22Rv1 (cell line): ENCODE data around the gene CCDC170.

ENCODE experiments used
- H3K27ac ChIP-seq: fragments of 450-650 bp; 2 replicates; pipeline ENCODE4 v1.5.1; 2017
- ZFX ChIP-seq: fragments of 450-650 bp; IDR thresholded peaks from 2 replicates; pipeline ENCODE4 v1.6.1; 2017; ENCODE audit warnings: antibody characterized with exemption, borderline replicate concordance
- TF ChIP-seq, protein P1 (sequence below): fragments of 450-650 bp; IDR thresholded peaks from 2 replicates; pipeline ENCODE4 v1.5.1; 2017; ENCODE audit warnings: mild to moderate bottlenecking

Gene CCDC170

DNA sequence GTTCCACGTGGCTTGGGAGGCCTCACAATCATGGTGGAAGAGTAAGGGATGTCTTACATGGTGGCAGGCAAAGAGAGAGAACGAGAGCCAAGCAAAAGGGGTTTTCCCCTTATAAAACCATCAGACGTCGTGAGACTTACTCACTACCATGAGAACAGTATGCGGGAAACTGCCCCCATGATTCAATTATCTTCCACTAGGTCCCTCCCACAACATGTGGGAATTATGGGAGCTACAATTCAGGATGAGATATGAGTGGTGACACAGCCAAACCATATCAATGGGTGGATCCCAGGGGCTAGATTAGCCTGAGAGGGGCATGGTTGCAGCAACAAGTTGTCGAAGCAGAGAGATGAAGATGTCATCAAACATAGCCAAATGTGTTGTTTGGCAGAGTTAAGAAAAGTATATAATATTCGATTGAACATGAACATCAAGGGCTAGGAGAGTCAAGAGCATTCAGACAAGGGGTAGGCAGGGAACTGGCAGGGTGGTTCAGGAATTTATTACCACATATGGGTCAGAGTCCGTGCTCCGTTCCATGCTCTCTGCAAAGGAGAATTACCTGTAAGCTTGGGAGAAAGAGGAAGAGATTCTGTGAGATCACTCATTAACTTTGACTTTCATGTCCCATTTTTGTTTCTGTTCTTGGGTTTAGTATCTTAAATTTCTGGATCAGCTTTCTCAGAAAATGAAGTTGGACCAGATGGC, 98.8 kb downstream of the CCDC170 start:
- no peak for TF ChIP-seq ZFX
- TF ChIP-seq, protein P1, sequence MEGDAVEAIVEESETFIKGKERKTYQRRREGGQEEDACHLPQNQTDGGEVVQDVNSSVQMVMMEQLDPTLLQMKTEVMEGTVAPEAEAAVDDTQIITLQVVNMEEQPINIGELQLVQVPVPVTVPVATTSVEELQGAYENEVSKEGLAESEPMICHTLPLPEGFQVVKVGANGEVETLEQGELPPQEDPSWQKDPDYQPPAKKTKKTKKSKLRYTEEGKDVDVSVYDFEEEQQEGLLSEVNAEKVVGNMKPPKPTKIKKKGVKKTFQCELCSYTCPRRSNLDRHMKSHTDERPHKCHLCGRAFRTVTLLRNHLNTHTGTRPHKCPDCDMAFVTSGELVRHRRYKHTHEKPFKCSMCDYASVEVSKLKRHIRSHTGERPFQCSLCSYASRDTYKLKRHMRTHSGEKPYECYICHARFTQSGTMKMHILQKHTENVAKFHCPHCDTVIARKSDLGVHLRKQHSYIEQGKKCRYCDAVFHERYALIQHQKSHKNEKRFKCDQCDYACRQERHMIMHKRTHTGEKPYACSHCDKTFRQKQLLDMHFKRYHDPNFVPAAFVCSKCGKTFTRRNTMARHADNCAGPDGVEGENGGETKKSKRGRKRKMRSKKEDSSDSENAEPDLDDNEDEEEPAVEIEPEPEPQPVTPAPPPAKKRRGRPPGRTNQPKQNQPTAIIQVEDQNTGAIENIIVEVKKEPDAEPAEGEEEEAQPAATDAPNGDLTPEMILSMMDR, result no peak

GRCh38 chr6:151609146-151609902, 115.5 kb downstream of the CCDC170 start:
- H3K27ac ChIP-seq, result no peak overlapping the region
- no peak for TF ChIP-seq ZFX
- TF ChIP-seq, protein P1, result no peak

More for the DNA sequence above, 98.8 kb downstream of the CCDC170 start:
- no peak overlapping the region for H3K27ac ChIP-seq

DNA sequence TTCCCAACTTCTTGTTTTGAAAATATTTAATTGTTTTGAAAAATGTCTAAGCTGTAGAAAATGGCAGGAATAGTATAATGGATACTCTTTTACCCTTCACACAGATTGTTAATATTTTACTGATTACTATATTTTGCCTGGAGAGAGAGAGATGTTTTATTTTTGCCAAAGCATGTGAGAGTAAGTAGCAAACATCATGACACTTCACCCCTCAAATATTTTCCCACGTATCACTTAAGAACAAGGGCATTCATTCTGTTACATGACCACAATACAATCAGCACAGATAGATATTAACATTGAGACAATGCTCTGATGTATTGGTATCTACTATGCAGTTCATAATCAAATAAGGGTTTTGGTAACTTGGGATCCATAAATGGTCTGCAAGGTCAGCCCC, 116.5 kb downstream of the CCDC170 start:
- TF ChIP-seq ZFX, result no peak
- TF ChIP-seq, protein P1, result no peak
- no peak overlapping the region for H3K27ac ChIP-seq

DNA sequence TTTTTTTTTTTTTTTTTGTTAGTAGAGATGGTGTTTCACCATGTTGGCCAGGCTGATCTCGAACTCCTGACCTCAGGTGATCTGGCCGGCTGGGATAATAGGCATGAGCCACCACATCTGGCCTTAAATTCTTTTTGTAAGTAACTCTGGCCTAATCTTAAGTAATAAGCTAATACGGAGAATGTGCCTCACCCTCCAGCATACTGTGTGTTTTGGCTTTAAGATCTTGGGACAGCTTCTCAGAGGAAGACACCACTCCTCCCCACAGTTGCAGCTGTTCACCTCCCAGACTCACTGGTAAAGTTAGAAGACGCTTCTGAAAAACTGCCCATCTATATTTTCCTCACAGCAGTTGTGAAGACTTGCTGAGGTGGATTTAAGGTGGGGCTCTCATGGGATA, 120.8 kb downstream of the CCDC170 start:
- no peak for TF ChIP-seq ZFX
- TF ChIP-seq, protein P1, result no peak

GRCh38 chr6:151616091-151616513, 122.3 kb downstream of the CCDC170 start:
- TF ChIP-seq, protein P1, result no peak
- TF ChIP-seq ZFX, result no peak
- H3K27ac ChIP-seq, result no peak overlapping the region

More for the DNA sequence above, 120.8 kb downstream of the CCDC170 start:
- H3K27ac ChIP-seq, result no peak overlapping the region

GRCh38 chr6:151616600-151616999, 122.8 kb downstream of the CCDC170 start:
- TF ChIP-seq ZFX, result no peak
- TF ChIP-seq, protein P1, result no peak

GRCh38 chr6:151617539-151617938, 123.7 kb downstream of the CCDC170 start:
- H3K27ac ChIP-seq, result no peak overlapping the region
- TF ChIP-seq, protein P1, result no peak
- no peak for TF ChIP-seq ZFX

More at GRCh38 chr6:151616600-151616999, 122.8 kb downstream of the CCDC170 start:
- H3K27ac ChIP-seq, result no peak overlapping the region
